ENCODE data around the gene TMEM131L.

- TF ChIP-seq CTCF (IDR thresholded peaks at IDR 0.05; ENCODE audit: low read depth, low read length, missing input control) (no peak), REST (IDR thresholded peaks at IDR 0.05) (no peak), ZBTB33 (IDR thresholded peaks at IDR 0.05) (no peak), MAX (IDR thresholded peaks at IDR 0.05) (no peak), FOXA2 (IDR thresholded peaks at IDR 0.05) (no peak), SP1 (IDR thresholded peaks at IDR 0.05) (no peak), RAD21 (IDR thresholded peaks at IDR 0.05) (no peak), ATF3 (IDR thresholded peaks at IDR 0.05) (no peak)
Observed at GRCh38 chr4:153426207-153426885, 39.8 kb upstream of the TMEM131L start.
